HepG2 (cell line): ENCODE measurements around the gene DDX54. TPM values are rescaled to one million over a fixed set of nuclear protein-coding genes. Genes with fewer than 3 reads are reported as not detected.

Experiments
- ELF4 ChIP-seq: sonication (generic); formaldehyde crosslinking; IDR thresholded peaks from 2 replicates; pipeline ENCODE4 v1.5.0; 2020; ENCODE audit warnings: missing genetic modification reagents, mild to moderate bottlenecking, moderate library complexity, borderline replicate concordance
- FOXP1 ChIP-seq, 2 experiments: fragments of 450-650 bp in 1 of 2; IDR thresholded peaks; 2 replicates each; pipeline ENCODE4 v1.6.1; 2017 to 2018; ENCODE audit warnings: antibody characterized with exemption in 1 of 2
- GATAD1 ChIP-seq: IDR thresholded peaks from 2 replicates; pipeline ENCODE4 v1.6.1; 2016; ENCODE audit warnings: missing genetic modification reagents, missing compliant biosample characterization
- HOXA5 ChIP-seq: sonication (generic); formaldehyde crosslinking; IDR thresholded peaks from 2 replicates; pipeline ENCODE4 v1.4.0; 2020; ENCODE audit warnings: missing genetic modification reagents
- POLR2A ChIP-seq, 2 experiments: IDR thresholded peaks; 2 replicates each; pipeline ENCODE4 v1.6.1; 2011; ENCODE audit warnings: low read depth in 2 of 2, low read length in 2 of 2, mild to moderate bottlenecking in 1 of 2, moderate library complexity in 1 of 2; ENCODE audit not compliant: insufficient read depth in 1 of 2
- SAP130 ChIP-seq: IDR thresholded peaks from 2 replicates; pipeline ENCODE4 v1.6.1; 2016; ENCODE audit warnings: low read depth
- SRSF1 ChIP-seq: fragments of 200-400 bp; formaldehyde crosslinking; optimal IDR thresholded peaks from 2 replicates; pipeline ENCODE3; 2017; ENCODE audit warnings: mild to moderate bottlenecking, low read depth, low read length, moderate library complexity
- SRY ChIP-seq: sonication (generic); formaldehyde crosslinking; IDR thresholded peaks from 2 replicates; pipeline ENCODE4 v1.8.0; 2022; ENCODE audit warnings: mild to moderate bottlenecking, missing genetic modification reagents
- THAP11 ChIP-seq: IDR thresholded peaks from 2 replicates; pipeline ENCODE4 v1.6.1; 2016; ENCODE audit warnings: missing biosample characterization, missing genetic modification reagents
- XRCC5 ChIP-seq: fragments of 200-400 bp; formaldehyde crosslinking; optimal IDR thresholded peaks from 2 replicates; pipeline ENCODE3; 2017; ENCODE audit warnings: mild to moderate bottlenecking, low read length
- ZMYM3 ChIP-seq: sonication (generic); formaldehyde crosslinking; IDR thresholded peaks from 2 replicates; pipeline ENCODE4 v1.5.1; 2020; ENCODE audit warnings: mild to moderate bottlenecking, missing genetic modification reagents
- ZNF274 ChIP-seq: sonication (generic); formaldehyde crosslinking; IDR thresholded peaks from 2 replicates; pipeline ENCODE4 v1.5.1; 2020; ENCODE audit warnings: mild to moderate bottlenecking, missing genetic modification reagents
- ZNF430 ChIP-seq: sonication (generic); formaldehyde crosslinking; IDR thresholded peaks from 2 replicates; pipeline ENCODE4 v1.9.0; 2021; ENCODE audit warnings: mild to moderate bottlenecking, missing genetic modification reagents
- ZNF598 ChIP-seq: sonication (generic); formaldehyde crosslinking; IDR thresholded peaks from 2 replicates; pipeline ENCODE4 v1.5.1; 2020; ENCODE audit warnings: mild to moderate bottlenecking, missing genetic modification reagents, borderline replicate concordance
- ZNF607 ChIP-seq: sonication (generic); formaldehyde crosslinking; IDR thresholded peaks from 2 replicates; pipeline ENCODE4 v1.5.1; 2020; ENCODE audit warnings: missing genetic modification reagents, mild to moderate bottlenecking, borderline replicate concordance
- ZNF703 ChIP-seq: sonication (generic); formaldehyde crosslinking; IDR thresholded peaks from 2 replicates; pipeline ENCODE4 v1.5.1; 2020; ENCODE audit warnings: missing genetic modification reagents, mild to moderate bottlenecking, moderate library complexity, borderline replicate concordance
- polyA plus RNA-seq, 8 experiments: library from polyadenylated mRNA; depleted of rRNA in 3 of 8; stranded (reverse) in 7 of 8; unstranded in 1 of 8; fragments of >200 nt; fragmentation: Illumina TruSeq in 4 of 8; extraction: Trizol in 4 of 8; gene quantifications; 2 replicates each; pipeline versions ENCODE4 v1.2.1 to v1.2.3, GENCODE V29; 2011 to 2016; ENCODE audit warnings: low read depth in 4 of 8, missing spikeins in 1 of 8, mixed read lengths in 1 of 8; ENCODE audit not compliant: insufficient read depth in 1 of 8
- total RNA-seq, 5 experiments: library from RNA; depleted of rRNA; stranded (reverse); fragments of >200 nt; fragmentation: Illumina TruSeq; extraction: Trizol; gene quantifications; 2 replicates each; pipeline ENCODE4 v1.2.3, GENCODE V29; 2016; ENCODE audit warnings: low read depth in 1 of 5
- TF ChIP-seq, protein P1 (sequence below): fragments of 450-650 bp; IDR thresholded peaks from 2 replicates; pipeline ENCODE4 v1.6.1; 2016
- TF ChIP-seq, protein P2 (sequence below): sonication (generic); formaldehyde crosslinking; conservative IDR thresholded peaks from 2 replicates; pipeline ENCODE4 v1.4.0; 2020; ENCODE audit warnings: missing genetic modification reagents
- TF ChIP-seq, protein P3 (sequence below): sonication (generic); formaldehyde crosslinking; IDR thresholded peaks from 2 replicates; pipeline ENCODE4 v1.8.0; 2022; ENCODE audit warnings: low read depth, missing genetic modification reagents
- TF ChIP-seq, protein P4 (sequence below): sonication (generic); formaldehyde crosslinking; IDR thresholded peaks from 2 replicates; pipeline ENCODE4 v1.5.0; 2020; ENCODE audit warnings: missing genetic modification reagents
- TF ChIP-seq, protein P5 (sequence below): sonication (generic); formaldehyde crosslinking; IDR thresholded peaks from 2 replicates; pipeline ENCODE4 v1.4.0; 2020; ENCODE audit warnings: mild to moderate bottlenecking, missing genetic modification reagents
- TF ChIP-seq, protein P6 (sequence below): IDR thresholded peaks from 2 replicates; pipeline ENCODE4 v1.6.1; 2016; ENCODE audit warnings: low read depth, control low read depth
- TF ChIP-seq, protein P7 (sequence below): sonication (generic); formaldehyde crosslinking; IDR thresholded peaks from 2 replicates; pipeline ENCODE4 v1.4.0; 2020; ENCODE audit warnings: missing genetic modification reagents, borderline replicate concordance

The DDX54 gene
- total and polyA plus RNA-seq, 2 of the 13 experiments (the other 11 are each of a cell fraction or from before 2014, with no cell fraction given), result 59.7 to 61.1 TPM

DNA sequence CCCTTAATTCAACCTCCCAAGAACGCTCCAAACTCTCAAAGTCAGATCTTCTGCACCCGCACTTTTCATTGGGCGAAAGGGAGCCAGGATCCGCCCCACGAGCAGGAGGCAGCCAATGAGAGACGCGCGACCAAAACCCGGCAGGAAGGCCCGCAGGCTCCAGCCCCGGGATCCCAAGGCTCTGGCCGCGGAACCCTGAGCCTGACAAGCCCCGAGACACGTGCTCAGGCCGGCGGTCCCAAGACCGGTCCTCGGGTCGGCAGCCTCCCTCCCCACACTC is 438 bp downstream of the DDX54 start (continued):
- TF ChIP-seq, protein P1, sequence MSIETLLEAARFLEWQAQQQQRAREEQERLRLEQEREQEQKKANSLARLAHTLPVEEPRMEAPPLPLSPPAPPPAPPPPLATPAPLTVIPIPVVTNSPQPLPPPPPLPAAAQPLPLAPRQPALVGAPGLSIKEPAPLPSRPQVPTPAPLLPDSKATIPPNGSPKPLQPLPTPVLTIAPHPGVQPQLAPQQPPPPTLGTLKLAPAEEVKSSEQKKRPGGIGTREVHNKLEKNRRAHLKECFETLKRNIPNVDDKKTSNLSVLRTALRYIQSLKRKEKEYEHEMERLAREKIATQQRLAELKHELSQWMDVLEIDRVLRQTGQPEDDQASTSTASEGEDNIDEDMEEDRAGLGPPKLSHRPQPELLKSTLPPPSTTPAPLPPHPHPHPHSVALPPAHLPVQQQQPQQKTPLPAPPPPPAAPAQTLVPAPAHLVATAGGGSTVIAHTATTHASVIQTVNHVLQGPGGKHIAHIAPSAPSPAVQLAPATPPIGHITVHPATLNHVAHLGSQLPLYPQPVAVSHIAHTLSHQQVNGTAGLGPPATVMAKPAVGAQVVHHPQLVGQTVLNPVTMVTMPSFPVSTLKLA, result 0 out of 2 replicates have a peak, but pooled peaks have one; percentile 6
- TF ChIP-seq THAP11 (CRISPR knock-in tag) (no peak), ZNF703 (CRISPR knock-in tag) (peak; percentile 67; the same call in 1 of the 2 replicates), POLR2A (IDR thresholded peaks at IDR 0.05; ENCODE audit: insufficient read depth in 1 of 2, low read depth in 2 of 2, low read length in 2 of 2) (peak in 1 of 2 experiments; percentile 51; a peak in 1 of 4 replicates), ZNF607 (CRISPR knock-in tag) (peak; percentile 80), ZNF598 (CRISPR knock-in tag) (0 out of 2 replicates have a peak, but pooled peaks have one; percentile 80), SRY (CRISPR knock-in tag) (0 out of 2 replicates have a peak, but pooled peaks have one; percentile 89), HOXA5 (CRISPR knock-in tag) (0 out of 2 replicates have a peak, but pooled peaks have one; percentile 6), ZNF430 (CRISPR knock-in tag) (0 out of 2 replicates have a peak, but pooled peaks have one; percentile 76), ZMYM3 (CRISPR knock-in tag) (no peak), SRSF1 (peak; percentile 61), ELF4 (CRISPR knock-in tag) (no peak), FOXP1 (IDR thresholded peaks at IDR 0.05) (no peak), FOXP1 (CRISPR knock-in tag; IDR thresholded peaks at IDR 0.05) (no peak), XRCC5 (no peak), ZNF274 (no peak; the same call in 1 of the 2 replicates), SAP130 (CRISPR knock-in tag) (peak; percentile 88), GATAD1 (CRISPR knock-in tag) (peak; percentile 11; the same call in 1 of the 2 replicates)
- TF ChIP-seq, protein P2, sequence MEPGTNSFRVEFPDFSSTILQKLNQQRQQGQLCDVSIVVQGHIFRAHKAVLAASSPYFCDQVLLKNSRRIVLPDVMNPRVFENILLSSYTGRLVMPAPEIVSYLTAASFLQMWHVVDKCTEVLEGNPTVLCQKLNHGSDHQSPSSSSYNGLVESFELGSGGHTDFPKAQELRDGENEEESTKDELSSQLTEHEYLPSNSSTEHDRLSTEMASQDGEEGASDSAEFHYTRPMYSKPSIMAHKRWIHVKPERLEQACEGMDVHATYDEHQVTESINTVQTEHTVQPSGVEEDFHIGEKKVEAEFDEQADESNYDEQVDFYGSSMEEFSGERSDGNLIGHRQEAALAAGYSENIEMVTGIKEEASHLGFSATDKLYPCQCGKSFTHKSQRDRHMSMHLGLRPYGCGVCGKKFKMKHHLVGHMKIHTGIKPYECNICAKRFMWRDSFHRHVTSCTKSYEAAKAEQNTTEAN (CRISPR knock-in tag), result 0 out of 2 replicates have a peak, but pooled peaks have one; percentile 16
- TF ChIP-seq, protein P3, sequence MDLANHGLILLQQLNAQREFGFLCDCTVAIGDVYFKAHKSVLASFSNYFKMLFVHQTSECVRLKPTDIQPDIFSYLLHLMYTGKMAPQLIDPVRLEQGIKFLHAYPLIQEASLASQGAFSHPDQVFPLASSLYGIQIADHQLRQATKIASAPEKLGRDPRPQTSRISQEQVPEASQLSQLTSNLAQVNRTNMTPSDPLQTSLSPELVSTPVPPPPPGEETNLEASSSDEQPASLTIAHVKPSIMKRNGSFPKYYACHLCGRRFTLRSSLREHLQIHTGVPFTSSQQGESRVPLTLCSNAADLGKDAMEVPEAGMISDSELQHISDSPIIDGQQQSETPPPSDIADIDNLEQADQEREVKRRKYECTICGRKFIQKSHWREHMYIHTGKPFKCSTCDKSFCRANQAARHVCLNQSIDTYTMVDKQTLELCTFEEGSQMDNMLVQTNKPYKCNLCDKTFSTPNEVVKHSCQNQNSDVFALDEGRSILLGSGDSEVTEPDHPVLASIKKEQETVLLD, result no peak
- TF ChIP-seq, protein P4, sequence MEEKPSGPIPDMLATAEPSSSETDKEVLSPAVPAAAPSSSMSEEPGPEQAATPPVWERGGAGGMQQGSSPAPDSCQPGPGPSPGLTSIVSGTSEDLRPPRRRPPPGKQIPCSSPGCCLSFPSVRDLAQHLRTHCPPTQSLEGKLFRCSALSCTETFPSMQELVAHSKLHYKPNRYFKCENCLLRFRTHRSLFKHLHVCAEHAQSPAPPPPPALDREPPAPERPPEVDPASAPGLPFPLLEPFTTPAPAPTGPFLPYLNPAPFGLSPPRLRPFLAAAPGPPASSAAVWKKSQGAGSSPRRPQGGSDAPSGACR (CRISPR knock-in tag), result no peak
- TF ChIP-seq, protein P5, sequence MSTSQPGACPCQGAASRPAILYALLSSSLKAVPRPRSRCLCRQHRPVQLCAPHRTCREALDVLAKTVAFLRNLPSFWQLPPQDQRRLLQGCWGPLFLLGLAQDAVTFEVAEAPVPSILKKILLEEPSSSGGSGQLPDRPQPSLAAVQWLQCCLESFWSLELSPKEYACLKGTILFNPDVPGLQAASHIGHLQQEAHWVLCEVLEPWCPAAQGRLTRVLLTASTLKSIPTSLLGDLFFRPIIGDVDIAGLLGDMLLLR, result 0 out of 2 replicates have a peak, but pooled peaks have one; percentile 8
- TF ChIP-seq, protein P6, sequence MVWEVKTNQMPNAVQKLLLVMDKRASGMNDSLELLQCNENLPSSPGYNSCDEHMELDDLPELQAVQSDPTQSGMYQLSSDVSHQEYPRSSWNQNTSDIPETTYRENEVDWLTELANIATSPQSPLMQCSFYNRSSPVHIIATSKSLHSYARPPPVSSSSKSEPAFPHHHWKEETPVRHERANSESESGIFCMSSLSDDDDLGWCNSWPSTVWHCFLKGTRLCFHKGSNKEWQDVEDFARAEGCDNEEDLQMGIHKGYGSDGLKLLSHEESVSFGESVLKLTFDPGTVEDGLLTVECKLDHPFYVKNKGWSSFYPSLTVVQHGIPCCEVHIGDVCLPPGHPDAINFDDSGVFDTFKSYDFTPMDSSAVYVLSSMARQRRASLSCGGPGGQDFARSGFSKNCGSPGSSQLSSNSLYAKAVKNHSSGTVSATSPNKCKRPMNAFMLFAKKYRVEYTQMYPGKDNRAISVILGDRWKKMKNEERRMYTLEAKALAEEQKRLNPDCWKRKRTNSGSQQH (CRISPR knock-in tag), result no peak
- TF ChIP-seq, protein P7, sequence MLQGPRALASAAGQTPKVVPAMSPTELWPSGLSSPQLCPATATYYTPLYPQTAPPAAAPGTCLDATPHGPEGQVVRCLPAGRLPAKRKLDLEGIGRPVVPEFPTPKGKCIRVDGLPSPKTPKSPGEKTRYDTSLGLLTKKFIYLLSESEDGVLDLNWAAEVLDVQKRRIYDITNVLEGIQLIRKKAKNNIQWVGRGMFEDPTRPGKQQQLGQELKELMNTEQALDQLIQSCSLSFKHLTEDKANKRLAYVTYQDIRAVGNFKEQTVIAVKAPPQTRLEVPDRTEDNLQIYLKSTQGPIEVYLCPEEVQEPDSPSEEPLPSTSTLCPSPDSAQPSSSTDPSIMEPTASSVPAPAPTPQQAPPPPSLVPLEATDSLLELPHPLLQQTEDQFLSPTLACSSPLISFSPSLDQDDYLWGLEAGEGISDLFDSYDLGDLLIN (CRISPR knock-in tag), result no peak; the same call in 1 of the 2 replicates
